Measurements from ENCODE around the gene ZNF135.

The ZNF135 gene

GRCh38 chr19:58059003-58059670, at the start of gene ZNF135:
ZNF135 (plus strand) TSS chr19:58059282; CDS start chr19:58060003, 721 bp downstream.
- peak; percentile 88 for DNase-seq (ENCODE audit: low spot score)

GRCh38 chr19:58009301-58009665, 49.8 kb upstream of the ZNF135 start:
- DNase-seq (ENCODE audit: low spot score) = no peak

- peak; percentile 94 for DNase-seq (ENCODE audit: low spot score)
These were observed 49.3 kb upstream of the ZNF135 start for GRCh38 chr19:58009666-58010301.

- no peak for DNase-seq (ENCODE audit: low spot score)
These were observed 48.6 kb upstream of the ZNF135 start for GRCh38 chr19:58010507-58010906.

GRCh38 chr19:58014141-58014540, 44.9 kb upstream of the ZNF135 start:
- no peak for DNase-seq (ENCODE audit: low spot score)

- no peak for DNase-seq (ENCODE audit: low spot score)
These were observed 39.0 kb upstream of the ZNF135 start for GRCh38 chr19:58020129-58020528.

GRCh38 chr19:58021541-58022282, 37.4 kb upstream of the ZNF135 start:
- peak; percentile 89 for DNase-seq (ENCODE audit: low spot score)

- DNase-seq (ENCODE audit: low spot score) = no peak
These were observed 36.8 kb upstream of the ZNF135 start for GRCh38 chr19:58022283-58022660.

GRCh38 chr19:58024661-58025060, 34.4 kb upstream of the ZNF135 start:
- no peak for DNase-seq (ENCODE audit: low spot score)

GRCh38 chr19:58033741-58034476, 25.2 kb upstream of the ZNF135 start, which contains the start of gene ZSCAN1:
ZSCAN1 (plus strand) TSS chr19:58034025; CDS start chr19:58037837, 3,812 bp downstream.
- DNase-seq (ENCODE audit: low spot score) = peak; percentile 94

- no peak for DNase-seq (ENCODE audit: low spot score)
These were observed 24.6 kb upstream of the ZNF135 start for GRCh38 chr19:58034477-58034793.

GRCh38 chr19:58035863-58036262, 23.2 kb upstream of the ZNF135 start:
- no peak for DNase-seq (ENCODE audit: low spot score)

- peak; percentile 31 for DNase-seq (ENCODE audit: low spot score)
These were observed 21.0 kb upstream of the ZNF135 start for GRCh38 chr19:58037927-58038687.

- DNase-seq (ENCODE audit: low spot score) = no peak
These were observed 20.3 kb upstream of the ZNF135 start for GRCh38 chr19:58038688-58039204.

- no peak for DNase-seq (ENCODE audit: low spot score)
These were observed 18.1 kb upstream of the ZNF135 start for GRCh38 chr19:58040751-58041525.

GRCh38 chr19:58042495-58043340, 16.4 kb upstream of the ZNF135 start:
- DNase-seq (ENCODE audit: low spot score) = no peak

- no peak for DNase-seq (ENCODE audit: low spot score)
These were observed 14.7 kb upstream of the ZNF135 start for GRCh38 chr19:58044391-58044790.

GRCh38 chr19:58044886-58045285, 14.2 kb upstream of the ZNF135 start:
- DNase-seq (ENCODE audit: low spot score) = no peak

- DNase-seq (ENCODE audit: low spot score) = no peak
These were observed 13.6 kb upstream of the ZNF135 start for GRCh38 chr19:58045411-58046050.
